NCI-H345 (cell line): ENCODE measurements around the gene PAK2.
"Not testable (repeated sequence)": the region's sequence is repeated elsewhere in the genome, so short reads cannot be mapped to it uniquely, and the experiment has no call there.

ENCODE experiments used
- DNase-seq: peaks from one replicate; lab custom pipeline; 2025; lab: John Stamatoyannopoulos, UW

The PAK2 gene

DNA sequence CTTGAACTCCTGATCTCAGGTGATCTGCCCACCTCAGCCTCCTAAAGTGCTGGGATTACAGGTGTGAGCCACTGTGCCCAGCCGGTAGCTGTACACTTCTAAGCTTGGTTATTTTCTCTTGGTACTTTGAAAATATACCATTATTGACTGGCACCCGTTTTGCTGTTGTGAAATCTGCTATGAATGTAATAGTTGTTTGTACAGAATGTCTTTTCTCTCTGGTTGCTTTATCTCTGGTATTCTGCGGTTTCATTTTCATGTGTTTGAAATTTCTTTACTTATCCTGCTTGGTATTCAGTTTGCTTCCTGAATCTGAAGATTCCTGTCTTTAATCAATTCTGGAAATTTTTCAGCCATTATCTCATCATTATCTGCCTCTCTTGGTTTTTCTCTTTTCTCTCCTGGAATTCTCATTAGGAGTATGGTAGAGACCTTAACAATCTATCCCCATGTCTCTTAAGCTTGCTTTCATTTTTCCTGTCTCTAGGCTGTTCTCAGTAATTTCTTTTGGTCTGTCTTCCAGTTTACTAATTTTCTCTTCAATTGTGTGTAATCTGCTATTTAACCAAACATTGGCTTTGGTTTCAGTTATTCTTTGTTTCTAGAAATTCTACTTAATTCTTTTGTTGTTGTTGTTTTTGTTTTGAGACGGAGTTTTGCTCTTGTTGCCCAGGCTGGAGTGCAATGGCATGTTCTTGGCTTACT lies 2.8 kb upstream of the PAK2 start:
- no peak for DNase-seq

DNA sequence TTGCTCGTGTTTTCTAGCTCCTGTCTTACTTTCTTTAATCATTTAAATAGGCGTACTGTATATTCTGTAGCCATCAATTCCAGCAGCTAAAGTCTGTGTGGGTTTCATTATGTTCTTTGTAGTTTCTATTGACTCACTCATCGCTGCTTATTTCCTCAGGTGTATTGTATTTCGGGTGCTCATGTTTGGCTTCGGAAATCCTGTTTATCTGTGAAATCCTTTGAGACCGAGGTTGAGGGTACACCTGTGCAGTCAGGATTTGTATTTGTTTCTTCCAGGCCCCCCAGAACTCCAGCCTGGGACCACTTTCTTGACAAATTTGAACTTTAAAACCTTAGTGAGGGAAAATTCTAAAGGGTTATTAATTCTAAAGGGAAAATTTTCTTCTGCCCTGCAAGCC lies 2.0 kb upstream of the PAK2 start:
- no peak for DNase-seq

DNA sequence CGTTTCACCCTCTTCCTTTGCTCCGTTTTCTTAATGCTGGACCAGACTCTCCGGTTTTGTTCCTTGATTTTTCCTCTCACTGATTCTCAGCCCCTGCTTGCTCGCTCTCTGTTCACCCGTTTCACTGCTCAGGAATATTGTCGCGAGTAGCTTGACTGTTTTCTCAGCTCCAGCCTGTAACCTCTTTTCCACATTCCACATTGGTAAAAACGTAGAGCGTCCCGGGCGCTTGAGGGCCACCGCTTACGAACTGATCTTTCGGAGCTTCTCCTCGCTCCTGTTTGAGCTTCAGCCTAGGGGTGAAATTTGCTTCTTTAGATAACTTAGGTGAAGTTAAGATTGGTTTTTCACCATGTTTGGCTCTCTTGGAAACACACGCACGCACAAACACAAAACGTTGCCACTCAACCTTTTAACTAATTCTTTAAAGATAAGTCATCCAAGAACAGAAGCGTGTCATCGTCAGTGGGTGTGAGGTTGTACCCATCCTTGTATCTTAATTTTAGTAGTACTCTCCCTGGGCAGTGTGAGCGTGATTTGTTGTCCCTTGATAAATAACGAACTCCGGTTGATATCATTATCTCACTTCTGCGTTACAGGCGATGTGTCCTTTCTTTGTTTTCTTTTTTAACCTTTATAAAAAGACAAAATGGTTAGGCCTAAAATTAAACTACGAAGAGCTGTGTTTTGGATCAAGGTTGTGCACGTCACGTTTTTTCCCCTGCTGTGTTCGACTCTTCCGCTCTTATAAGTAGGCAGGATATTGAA lies 1.0 kb downstream of the PAK2 start:
- DNase-seq: peak; percentile 64

DNA sequence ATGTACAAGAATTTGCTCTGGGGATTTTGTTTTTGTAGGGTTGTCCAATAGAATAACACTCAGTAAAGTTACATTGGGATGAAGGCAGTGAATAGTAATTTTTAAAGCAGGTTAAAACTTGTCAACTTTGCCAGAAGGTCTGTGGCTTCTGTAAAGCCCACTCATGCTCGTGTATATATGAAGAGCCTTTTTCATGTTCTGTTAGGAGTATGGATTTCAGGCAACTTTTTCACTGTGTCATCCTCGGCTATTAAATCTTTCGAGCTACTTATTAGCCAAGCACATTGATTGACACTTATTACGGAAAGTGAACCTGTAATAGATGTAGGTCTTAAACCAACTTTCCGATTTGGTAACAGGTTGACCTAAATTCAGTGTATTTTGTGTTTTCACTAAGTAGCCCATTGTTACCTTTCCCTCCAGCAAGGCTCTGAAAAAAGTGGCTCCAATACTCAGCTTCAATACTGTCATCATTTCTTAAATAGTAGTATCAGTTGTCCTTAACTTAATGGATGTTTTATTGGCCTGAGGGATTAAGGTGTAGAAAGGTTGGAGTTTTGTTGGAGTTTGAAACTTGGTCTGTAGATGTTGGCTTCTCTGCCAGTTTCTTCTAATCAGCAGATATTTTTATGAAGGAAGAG lies 1.7 kb downstream of the PAK2 start:
- DNase-seq: no peak

DNA sequence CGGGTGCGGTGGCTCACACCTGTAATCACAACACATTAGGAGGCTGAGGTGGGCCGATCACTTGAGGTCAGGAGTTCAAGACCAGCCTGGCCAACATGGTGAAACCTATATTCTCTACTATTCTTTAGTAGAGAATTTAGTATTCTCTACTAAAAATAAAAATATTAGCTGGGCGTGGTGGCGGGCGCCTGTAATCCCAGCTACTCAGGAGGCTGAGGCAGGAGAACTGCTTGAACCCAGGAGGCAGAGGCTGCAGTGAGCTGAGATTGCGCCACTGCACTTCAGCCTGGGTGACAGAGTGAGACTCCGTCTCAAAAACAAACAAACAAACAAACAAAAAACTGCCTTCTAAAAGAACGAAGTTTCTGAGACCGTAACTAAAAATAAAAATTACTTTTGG lies 3.9 kb downstream of the PAK2 start:
- DNase-seq: not testable (repeated sequence)

DNA sequence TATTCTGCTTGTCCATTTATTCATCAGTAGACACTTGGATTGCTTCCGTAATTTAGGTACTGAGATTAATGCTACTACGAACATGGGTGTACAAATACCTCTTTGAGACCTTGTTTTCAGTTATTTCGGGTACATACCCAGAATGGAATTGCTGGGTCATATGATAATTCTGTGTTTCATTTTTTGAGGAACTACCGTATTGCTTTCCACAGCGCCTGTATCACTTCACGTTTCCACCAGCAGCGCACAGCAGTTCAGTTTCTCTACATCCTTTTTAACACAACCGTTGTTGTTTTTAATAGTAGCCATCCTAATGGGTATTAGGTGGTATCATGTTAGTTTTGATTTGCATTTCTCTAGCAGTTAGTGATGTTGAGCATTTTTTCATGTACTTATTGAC lies 9.5 kb downstream of the PAK2 start:
- DNase-seq: no peak

DNA sequence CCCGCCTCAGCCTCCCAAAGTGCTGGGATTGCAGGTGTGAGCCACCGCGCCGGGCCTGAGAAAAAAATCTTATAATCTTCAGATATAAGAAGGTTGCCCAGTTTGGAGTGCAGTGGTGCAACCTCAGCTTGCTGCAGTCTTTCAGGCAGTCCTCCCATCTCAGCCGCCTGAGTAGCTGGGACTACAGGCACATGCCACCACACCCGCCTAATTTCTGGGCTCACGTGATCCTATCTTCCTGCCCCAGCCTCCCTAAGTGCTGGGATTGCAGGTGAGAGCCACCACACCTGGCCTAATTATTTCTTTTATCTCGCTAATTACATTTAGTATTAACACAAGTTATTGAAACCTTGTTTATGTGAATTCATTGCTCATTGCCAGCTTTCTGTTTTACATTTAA lies 13.5 kb downstream of the PAK2 start:
- no peak for DNase-seq

DNA sequence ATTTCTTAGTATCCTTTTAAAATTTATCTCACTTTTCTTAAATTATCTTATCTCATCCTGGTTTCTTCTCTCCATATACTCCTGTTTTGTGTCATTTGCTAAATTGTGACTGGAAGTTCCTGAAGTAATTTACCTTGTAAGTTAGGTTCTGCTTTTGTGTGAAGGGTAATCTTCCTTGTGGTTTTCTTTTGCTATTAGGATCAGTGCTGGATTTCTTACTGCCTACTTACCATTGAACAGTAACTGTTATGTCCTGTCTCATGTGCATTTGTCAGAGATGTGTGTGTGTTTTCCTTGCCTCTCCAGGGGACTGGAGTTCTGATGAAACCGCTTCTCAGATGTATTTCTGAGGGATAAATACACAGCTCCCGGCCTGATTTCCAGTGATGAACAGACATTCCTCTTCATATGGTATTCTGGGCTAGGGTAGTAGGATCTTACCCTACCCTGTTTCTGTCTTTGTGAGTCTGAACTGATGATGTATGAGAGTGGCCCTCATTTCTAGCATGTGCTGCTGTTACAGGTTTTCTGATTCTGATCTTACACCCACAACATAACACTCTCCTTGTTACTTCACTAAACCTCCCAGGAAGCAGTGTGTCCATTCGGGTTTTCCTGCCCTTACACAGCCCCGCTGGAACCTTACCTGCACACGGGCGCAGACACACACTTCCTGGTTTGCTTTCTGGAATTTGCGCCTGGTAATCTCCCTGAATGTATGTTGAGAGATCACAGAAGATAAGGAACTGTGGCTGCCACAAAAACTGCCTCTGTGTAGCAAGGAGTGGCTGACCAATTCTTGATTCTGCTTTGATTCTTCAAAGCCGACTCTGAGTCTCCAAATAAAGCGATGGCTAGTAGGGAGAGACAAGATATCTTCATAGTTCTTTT lies 14.7 kb downstream of the PAK2 start:
- no peak for DNase-seq

DNA sequence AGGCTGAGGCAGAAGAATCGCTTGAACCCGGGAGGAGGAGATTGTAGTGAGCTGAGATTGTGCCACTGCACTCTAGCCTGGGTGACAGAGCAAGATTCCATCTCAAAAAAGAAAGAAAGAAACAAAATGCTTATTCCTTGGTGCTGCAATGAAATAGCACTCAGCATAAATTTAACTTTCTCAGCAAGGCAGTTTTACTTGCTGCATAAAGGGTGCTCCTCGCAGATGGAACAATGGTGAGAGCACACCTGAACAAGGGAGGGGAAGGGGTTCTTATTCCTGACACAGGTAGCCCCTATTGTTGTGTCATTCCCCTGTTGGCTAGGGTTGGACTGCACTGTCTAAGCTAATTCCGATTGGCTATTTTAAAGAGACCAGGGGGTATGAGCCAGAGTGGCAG lies 17.1 kb downstream of the PAK2 start:
- DNase-seq: no peak

DNA sequence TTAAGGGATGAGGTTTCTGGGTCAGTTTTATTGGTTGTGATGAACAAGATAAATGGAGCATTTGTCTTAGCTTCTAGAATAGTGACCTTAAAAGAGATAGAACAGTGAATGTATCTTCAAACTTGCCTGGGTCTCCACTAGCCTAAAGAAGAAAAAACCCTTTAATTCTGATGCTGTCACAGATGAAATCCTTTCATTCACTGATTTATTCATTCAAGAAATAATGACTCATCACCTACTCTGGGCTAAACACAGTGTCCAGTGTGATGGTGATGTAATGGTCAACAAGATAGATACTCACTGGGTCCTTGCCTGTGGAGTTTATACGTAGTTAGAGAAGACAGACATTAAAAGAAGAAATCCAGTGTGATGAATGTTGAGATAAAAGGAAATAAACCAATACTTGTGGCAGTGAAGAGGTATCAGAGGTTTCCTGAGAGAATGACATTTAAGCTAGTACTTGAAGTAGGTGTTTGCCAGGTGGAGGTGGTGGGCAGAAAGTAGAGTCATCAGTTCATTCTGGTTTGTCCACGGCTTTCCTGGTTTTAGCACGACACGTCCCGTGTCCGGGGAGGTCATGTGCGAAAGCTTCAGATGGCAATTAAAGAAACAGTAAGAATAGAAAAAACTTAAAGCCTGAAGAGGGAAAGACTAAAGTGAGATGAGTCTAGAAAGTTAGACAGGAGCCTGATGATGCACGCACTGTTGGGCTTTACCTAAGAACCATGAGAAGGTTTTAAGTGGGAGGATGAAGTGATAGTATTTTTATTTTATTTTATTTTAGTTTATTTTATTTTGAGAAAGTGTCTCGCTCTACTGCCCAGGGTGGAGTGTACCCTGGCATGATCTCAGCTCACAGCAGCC lies 18.5 kb downstream of the PAK2 start:
- no peak for DNase-seq

DNA sequence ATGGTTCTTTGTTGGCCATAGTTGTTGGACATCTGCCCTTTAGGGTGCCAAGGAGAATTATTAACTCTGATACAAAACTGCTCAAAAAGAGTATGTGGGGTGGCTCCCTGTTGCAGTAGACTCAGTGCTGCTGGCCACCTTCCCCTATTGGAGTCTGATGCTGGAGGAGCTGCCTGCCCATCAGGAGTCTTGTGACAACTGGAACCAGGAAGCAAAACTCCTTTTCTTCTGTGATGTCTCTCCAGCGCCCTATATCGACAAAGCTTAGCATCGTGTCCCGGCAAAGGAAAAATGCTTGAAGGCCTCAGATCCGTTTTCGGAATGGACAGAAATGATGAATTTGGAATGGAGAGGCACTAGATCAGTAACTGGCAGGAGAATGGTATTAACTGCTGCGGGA lies 23.5 kb downstream of the PAK2 start:
- no peak for DNase-seq

DNA sequence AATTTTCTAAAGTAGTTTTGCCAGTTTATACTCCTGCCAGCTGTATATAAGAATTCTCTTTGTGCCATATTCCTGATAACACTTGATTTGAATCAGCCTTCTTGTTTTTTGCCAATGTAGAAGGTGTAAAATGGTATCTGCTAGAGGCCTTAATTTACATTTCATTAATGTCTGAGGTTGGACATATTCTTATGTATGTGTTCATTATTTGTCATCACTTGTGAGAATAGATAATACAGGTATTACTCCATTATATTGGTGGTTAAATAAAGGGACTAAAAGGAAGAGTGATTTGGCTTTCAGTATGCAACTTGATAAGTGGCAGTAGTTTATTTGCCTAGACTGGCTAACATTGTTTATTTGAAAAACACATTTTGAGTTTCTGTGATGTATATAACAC lies 25.8 kb downstream of the PAK2 start:
- no peak for DNase-seq

DNA sequence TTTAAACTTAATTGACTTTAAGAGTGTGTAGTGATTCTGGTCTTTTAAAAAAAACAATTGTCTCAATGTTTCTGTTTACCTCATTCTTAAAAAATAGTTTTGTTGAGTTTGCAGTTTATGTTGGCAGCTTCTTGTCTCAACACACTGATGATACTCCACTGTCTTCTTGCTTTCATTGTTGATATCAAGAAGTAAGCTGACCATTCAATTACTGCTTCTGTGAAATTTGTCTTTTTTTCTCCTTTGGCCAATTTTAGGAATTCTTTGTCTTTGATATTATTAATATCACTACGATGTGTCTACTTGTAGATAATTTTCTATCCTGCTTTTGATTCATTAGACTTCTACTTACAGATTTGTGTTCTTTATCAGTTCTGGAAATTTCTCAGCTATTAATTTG lies 31.4 kb downstream of the PAK2 start:
- DNase-seq: no peak

DNA sequence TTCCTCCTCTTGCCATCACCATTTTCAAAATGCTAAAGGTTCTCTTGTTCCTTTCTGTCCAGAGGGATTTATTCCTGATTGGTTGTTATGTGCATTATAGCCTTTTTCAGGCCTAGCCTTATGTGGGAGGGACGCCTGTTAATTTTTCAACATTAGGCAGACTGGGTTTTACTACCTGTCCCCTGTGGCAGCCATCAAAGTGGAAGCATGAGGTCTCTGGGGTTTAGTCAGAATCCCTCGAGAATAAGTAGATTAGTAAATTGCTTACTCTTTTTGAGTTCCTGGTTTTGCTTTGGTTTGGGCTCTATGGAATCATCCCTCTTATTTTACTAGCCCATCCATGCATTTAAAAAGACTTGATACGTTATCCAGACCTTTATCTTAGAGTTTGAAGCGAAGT lies 32.4 kb downstream of the PAK2 start:
- no peak for DNase-seq

DNA sequence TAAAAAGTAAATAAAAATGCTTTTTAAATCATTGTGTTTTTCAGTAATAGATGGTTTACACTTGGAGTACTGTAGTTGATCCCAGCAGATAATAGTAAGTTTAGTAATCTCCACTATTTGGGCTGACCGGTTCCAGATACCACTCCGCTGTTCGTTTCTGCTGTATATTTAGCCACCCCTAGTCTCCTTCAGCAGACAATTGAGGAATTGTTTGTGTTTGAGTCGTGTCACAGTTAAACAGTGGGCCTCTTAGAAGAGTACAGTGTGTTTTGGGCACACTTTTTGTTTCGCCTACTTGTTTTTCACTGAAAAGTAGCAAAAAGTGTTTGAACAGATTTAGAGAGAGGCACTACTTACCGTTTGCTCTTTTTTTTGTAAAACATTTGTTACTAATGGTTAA lies 33.2 kb downstream of the PAK2 start:
- no peak for DNase-seq

DNA sequence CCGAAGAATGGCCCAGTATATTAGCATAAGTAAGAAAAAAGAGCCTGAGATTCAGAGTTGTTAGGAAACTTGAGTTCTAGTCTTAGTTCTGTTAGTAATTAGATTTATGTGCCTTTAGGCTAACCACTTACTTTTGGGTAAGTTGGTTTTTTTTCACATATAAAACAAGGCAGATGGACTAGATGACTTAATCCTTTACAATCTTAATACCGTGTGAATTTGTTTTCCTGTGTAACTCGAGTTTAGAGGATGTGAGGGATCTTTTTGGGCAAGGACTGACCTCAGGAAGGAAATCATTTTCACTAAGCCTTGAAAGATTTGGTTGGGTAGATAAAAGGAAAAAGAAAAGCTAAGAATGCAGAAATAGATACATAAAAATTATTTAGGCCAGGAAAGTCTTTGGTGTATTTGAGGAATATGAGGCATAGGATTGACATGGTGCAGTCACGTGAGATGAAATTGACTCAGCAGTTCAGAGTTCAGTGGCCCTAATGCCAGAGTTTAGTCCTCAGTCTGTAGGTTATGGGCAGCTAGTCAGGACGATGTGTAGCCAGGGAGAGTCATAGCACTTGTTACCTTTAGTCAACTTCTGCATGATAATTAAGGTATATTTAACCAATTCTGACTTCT lies 34.6 kb downstream of the PAK2 start:
- no peak for DNase-seq

DNA sequence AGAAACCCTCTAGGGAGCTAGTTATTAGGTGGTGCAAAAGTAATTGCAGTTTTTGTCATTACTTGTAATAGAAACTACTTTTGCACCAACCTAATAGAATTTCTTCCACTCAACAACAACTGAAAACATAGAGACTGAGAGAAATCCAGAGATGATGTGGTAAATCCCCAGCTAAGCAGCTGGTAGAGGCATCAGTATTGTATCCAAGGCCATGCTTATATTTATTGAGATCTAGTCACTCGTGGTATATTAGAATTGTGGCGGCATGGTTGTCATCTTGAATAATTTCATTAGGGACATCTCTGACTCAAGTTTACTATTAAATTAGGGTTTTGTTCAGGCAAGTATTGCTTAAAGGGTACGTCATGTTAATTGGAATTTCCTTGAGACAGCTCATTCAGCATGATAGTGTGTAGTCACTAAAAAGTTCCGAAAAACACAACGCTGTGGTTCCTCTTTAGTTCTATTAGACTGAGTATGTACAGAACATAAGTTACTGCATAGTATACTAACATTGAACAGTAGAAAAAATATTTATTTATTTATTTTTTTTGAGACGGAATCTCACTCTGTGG lies 35.3 kb downstream of the PAK2 start:
- DNase-seq: no peak

DNA sequence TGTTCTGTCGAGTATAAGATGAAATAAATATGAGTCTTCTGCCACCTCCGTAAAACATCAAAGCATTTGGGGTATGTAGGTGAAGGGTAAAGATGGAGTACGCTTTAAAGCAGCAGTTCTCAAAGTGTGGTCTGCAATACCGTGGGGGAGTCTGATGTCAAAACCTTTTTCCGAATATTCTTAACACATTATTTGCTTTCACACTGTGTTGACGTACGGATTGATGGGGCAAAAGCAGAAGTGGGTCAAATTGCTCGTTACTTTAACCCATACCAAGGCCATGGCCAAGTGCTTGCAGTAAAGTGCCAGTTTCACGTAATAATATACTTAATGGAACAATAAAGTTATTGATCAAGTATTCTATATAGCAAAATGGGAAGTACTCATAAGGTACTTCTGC lies 36.3 kb downstream of the PAK2 start:
- no peak for DNase-seq

DNA sequence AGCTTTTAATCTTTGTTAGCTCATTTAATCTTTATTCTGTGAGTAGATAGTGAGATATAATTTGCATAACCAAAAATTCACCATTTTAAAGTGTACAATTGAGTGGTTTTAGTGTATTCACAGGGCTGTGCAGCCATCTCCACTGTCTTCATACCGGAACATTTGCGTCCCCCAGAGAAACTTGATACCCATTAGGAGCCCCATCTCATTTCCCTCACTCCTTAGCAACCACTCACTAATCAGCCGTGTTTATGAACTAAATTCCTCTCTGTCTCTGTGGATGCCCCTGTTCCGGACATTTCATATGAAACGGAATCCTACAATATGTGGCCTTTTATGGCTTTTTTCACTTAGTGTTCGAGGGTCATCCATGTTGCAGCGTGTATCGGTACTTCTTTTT lies 38.2 kb downstream of the PAK2 start:
- no peak for DNase-seq

DNA sequence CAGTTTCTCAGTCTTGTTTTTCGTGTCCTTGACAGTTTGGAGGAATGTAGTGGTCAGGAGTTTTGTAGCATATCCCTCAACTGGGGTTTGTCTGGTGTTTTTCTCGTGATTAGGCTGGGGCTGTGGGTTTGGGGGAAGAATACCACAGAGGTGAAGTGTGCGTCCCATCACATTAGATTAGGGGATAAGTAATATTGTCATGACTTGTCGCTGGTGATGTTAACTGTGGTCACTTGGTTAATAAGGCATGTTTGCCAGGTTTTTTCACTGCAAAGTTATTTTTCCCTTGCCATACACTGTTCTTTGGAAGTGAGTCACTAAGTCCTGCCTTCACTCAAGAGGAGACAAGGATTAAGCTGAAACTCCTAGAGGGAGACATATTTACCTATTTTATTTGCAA lies 39.1 kb downstream of the PAK2 start:
- no peak for DNase-seq

DNA sequence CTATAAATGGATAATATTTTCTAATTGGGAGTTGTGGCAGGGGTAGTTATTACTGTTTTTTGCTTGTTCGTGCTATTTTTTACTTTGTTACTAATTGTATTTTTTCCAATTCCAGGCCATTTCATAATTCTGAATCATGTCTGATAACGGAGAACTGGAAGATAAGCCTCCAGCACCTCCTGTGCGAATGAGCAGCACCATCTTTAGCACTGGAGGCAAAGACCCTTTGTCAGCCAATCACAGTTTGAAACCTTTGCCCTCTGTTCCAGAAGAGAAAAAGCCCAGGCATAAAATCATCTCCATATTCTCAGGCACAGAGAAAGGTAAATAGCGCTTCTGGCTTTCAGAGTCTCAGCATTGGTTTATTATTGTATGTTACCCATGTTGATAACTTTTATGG lies 42.9 kb downstream of the PAK2 start:
- DNase-seq: no peak
